IMR-90 (cell line): ENCODE results near the gene CHMP4B. TPM values are rescaled to one million over a fixed set of nuclear protein-coding genes. Genes with fewer than 3 reads are reported as not detected.

Experiments
- ATAC-seq: fragments of 200-7000 bp; cut with Tn5 transposase; 2 replicates; pipeline ENCODE4 v1.9.1; 2020; ENCODE audit warnings: low read depth, mild to moderate bottlenecking, moderate library complexity
- BruUV-seq: library from RNA; stranded (reverse); fragments of 400-500 nt; replicated peaks from 2 replicates; lab custom pipeline; 2021; lab: Mats Ljungman, UMichigan
- CTCF ChIA-PET: fragments of 300-600 bp; formaldehyde crosslinking; extraction: SDS; loops from one replicate; lab custom pipeline; 2021; ENCODE audit warnings: antibody characterized with exemption; lab: Yijun Ruan, JAX
- POLR2A ChIA-PET: fragments of 300-600 bp; sonication (Branson Sonifier 250); formaldehyde crosslinking; loops from one replicate; lab custom pipeline; 2022; ENCODE audit warnings: antibody characterized with exemption; ENCODE audit not compliant: unreplicated experiment; lab: Charles Lee
- DNase-seq: peaks from one replicate; pipeline ENCODE4 v3.0.0; 2013
- H2AFZ ChIP-seq: replicated peaks from 2 replicates; pipeline ENCODE3; 2013; ENCODE audit warnings: low read length, mild to moderate bottlenecking; ENCODE audit not compliant: poor library complexity
- H2AK5ac ChIP-seq: 2 replicates; pipeline ENCODE4 v1.6.1; 2013; ENCODE audit warnings: low read depth, low read length, inconsistent platforms
- H2AK9ac ChIP-seq: replicated peaks from 2 replicates; pipeline ENCODE3; 2013; ENCODE audit warnings: mild to moderate bottlenecking, low read depth, low read length, moderate library complexity; ENCODE audit not compliant: poor library complexity
- H2BK120ac ChIP-seq: 2 replicates; pipeline ENCODE4 v1.6.1; 2013; ENCODE audit warnings: low read depth, low read length, inconsistent platforms
- H2BK15ac ChIP-seq: 3 replicates; pipeline ENCODE4 v1.6.1; 2013; ENCODE audit warnings: low read depth, low read length, inconsistent platforms
- H2BK20ac ChIP-seq: 2 replicates; pipeline ENCODE4 v1.6.1; 2013; ENCODE audit warnings: low read depth, mild to moderate bottlenecking, inconsistent platforms, low read length, moderate library complexity
- H2BK5ac ChIP-seq: 2 replicates; pipeline ENCODE4 v1.6.1; 2013; ENCODE audit warnings: mild to moderate bottlenecking, low read depth, low read length, inconsistent platforms; ENCODE audit not compliant: poor library complexity, severe bottlenecking
- H3K14ac ChIP-seq: replicated peaks from 2 replicates; pipeline ENCODE4 v1.6.1; 2013; ENCODE audit warnings: low read depth, low read length, inconsistent platforms
- H3K18ac ChIP-seq: 2 replicates; pipeline ENCODE4 v1.6.1; 2013; ENCODE audit warnings: low read depth, low read length, control low read depth
- H3K23ac ChIP-seq: 2 replicates; pipeline ENCODE4 v1.6.1; 2013; ENCODE audit warnings: low read depth, low read length, inconsistent platforms
- H3K27ac ChIP-seq: 2 replicates; pipeline ENCODE4 v1.5.1; 2013; ENCODE audit warnings: mild to moderate bottlenecking, control low read depth, low read length; ENCODE audit not compliant: insufficient read depth
- H3K27me3 ChIP-seq: 2 replicates; pipeline ENCODE4 v1.6.1; 2013; ENCODE audit warnings: low read length; ENCODE audit not compliant: control insufficient read depth, insufficient read depth
- H3K36me3 ChIP-seq: 2 replicates; pipeline ENCODE4 v1.6.1; 2013; ENCODE audit warnings: low read length, mixed read lengths; ENCODE audit not compliant: control insufficient read depth, insufficient read depth
- H3K4ac ChIP-seq: 2 replicates; pipeline ENCODE4 v1.6.1; 2013; ENCODE audit warnings: low read depth, low read length, inconsistent platforms
- H3K4me1 ChIP-seq: 2 replicates; pipeline ENCODE4 v1.6.1; 2013; ENCODE audit warnings: low read length, mixed read lengths; ENCODE audit not compliant: control insufficient read depth, insufficient read depth
- H3K4me2 ChIP-seq: 2 replicates; pipeline ENCODE4 v1.6.1; 2013; ENCODE audit warnings: low read depth, mild to moderate bottlenecking, control low read depth, low read length, moderate library complexity
- H3K4me3 ChIP-seq: 2 replicates; pipeline ENCODE4 v1.5.1; 2013; ENCODE audit warnings: low read depth, mild to moderate bottlenecking, control low read depth, low read length, moderate library complexity; ENCODE audit not compliant: insufficient read depth
- H3K56ac ChIP-seq: 2 replicates; pipeline ENCODE4 v1.6.1; 2013; ENCODE audit warnings: low read length, inconsistent platforms; ENCODE audit not compliant: insufficient read depth; ENCODE audit errors: extremely low read depth
- H3K79me1 ChIP-seq, 2 experiments: 2 replicates each; pipeline ENCODE4 v1.6.1; 2013; ENCODE audit warnings: low read length in 2 of 2, inconsistent platforms in 1 of 2, low read depth in 1 of 2
- H3K9ac ChIP-seq: 2 replicates; pipeline ENCODE4 v1.6.1; 2013; ENCODE audit warnings: low read depth, low read length, control low read depth
- H3K9me1 ChIP-seq: 2 replicates; pipeline ENCODE4 v1.6.1; 2013; ENCODE audit warnings: low read length, inconsistent platforms; ENCODE audit not compliant: insufficient read depth
- H3K9me3 ChIP-seq: 2 replicates; pipeline ENCODE4 v1.6.1; 2013; ENCODE audit warnings: low read length; ENCODE audit not compliant: control insufficient read depth, insufficient read depth
- H4K20me1 ChIP-seq: 2 replicates; pipeline ENCODE4 v1.6.1; 2013; ENCODE audit warnings: low read length, inconsistent platforms; ENCODE audit not compliant: insufficient read depth
- H4K5ac ChIP-seq: 2 replicates; pipeline ENCODE4 v1.6.1; 2013; ENCODE audit warnings: mild to moderate bottlenecking, low read depth, low read length, control low read depth
- H4K8ac ChIP-seq, 2 experiments: 2 replicates each; pipeline ENCODE4 v1.6.1; 2013; ENCODE audit warnings: low read depth in 2 of 2, low read length in 2 of 2, control low read depth in 1 of 2, inconsistent platforms in 1 of 2
- H4K91ac ChIP-seq: 2 replicates; pipeline ENCODE4 v1.6.1; 2013; ENCODE audit warnings: low read depth, low read length, inconsistent platforms; ENCODE audit not compliant: insufficient read depth
- BHLHE40 ChIP-seq: fragments of 150-350 bp; IDR thresholded peaks from 2 replicates; pipeline ENCODE4 v1.6.1; 2016; ENCODE audit warnings: mild to moderate bottlenecking, low read depth, low read length
- CEBPB ChIP-seq: IDR thresholded peaks from 2 replicates; pipeline ENCODE4 v1.6.1; 2012; ENCODE audit warnings: low read depth, low read length, improper control_type of control experiment
- CHD1 ChIP-seq: IDR thresholded peaks from 2 replicates; pipeline ENCODE4 v1.6.1; 2012; ENCODE audit warnings: low read depth, low read length, improper control_type of control experiment
- ELK1 ChIP-seq: fragments of 150-350 bp; IDR thresholded peaks from 2 replicates; pipeline ENCODE4 v1.6.1; 2016; ENCODE audit warnings: low read depth, mild to moderate bottlenecking, low read length, moderate library complexity, borderline replicate concordance
- FOS ChIP-seq: fragments of 150-350 bp; IDR thresholded peaks from 2 replicates; pipeline ENCODE4 v1.6.1; 2016; ENCODE audit warnings: low read depth, low read length
- MAFK ChIP-seq: IDR thresholded peaks from 2 replicates; pipeline ENCODE4 v1.6.1; 2012; ENCODE audit warnings: low read depth, low read length, improper control_type of control experiment
- MAZ ChIP-seq: IDR thresholded peaks from 2 replicates; pipeline ENCODE4 v1.6.1; 2012; ENCODE audit warnings: low read depth, mild to moderate bottlenecking, low read length, improper control_type of control experiment, moderate library complexity, borderline replicate concordance
- MXI1 ChIP-seq: IDR thresholded peaks from 2 replicates; pipeline ENCODE4 v1.6.1; 2012; ENCODE audit warnings: low read depth, mild to moderate bottlenecking, low read length, moderate library complexity, borderline replicate concordance
- NFE2L2 ChIP-seq: fragments of 150-350 bp; IDR thresholded peaks from 2 replicates; pipeline ENCODE4 v1.6.1; 2016; ENCODE audit warnings: low read depth, mild to moderate bottlenecking, low read length
- POLR2A ChIP-seq: IDR thresholded peaks from 2 replicates; pipeline ENCODE4 v1.6.1; 2012; ENCODE audit warnings: mild to moderate bottlenecking, low read depth, low read length
- RAD21 ChIP-seq: IDR thresholded peaks from 2 replicates; pipeline ENCODE4 v1.6.1; 2012; ENCODE audit warnings: low read length, improper control_type of control experiment
- RCOR1 ChIP-seq: IDR thresholded peaks from 2 replicates; pipeline ENCODE4 v1.6.1; 2012; ENCODE audit warnings: mild to moderate bottlenecking, low read length, improper control_type of control experiment; ENCODE audit not compliant: insufficient replicate concordance
- RFX5 ChIP-seq: IDR thresholded peaks from 2 replicates; pipeline ENCODE4 v1.8.0; 2012; ENCODE audit warnings: low read depth, mild to moderate bottlenecking, low read length, moderate library complexity
- SMC3 ChIP-seq: fragments of 150-350 bp; IDR thresholded peaks from 2 replicates; pipeline ENCODE4 v1.6.1; 2016; ENCODE audit warnings: low read depth, mild to moderate bottlenecking, antibody characterized with exemption, low read length, moderate library complexity
- WGBS, 2 experiments: methylation state at CpG; one replicate each; pipeline versions ENCODE4 v1.1.5 to v1.1.7; 2013; ENCODE audit warnings: missing lambda C conversion rate in 2 of 2; ENCODE audit not compliant: insufficient read length in 1 of 2; ENCODE audit errors: extremely low coverage in 2 of 2; 5-methylcytosine and 5-hydroxymethylcytosine counted together
- dilution Hi-C: fragments of 300-500 bp; cut with HindIII; formaldehyde crosslinking; loops from one replicate; pipeline ENCODE4 v1.14.3; 2018; ENCODE audit warnings: low sequenced_read_pairs; ENCODE audit not compliant: unreplicated experiment
- in situ Hi-C: fragments of 300-500 bp; cut with MboI; formaldehyde crosslinking; loops from 3 replicates; pipeline ENCODE4 v1.14.3; 2019; ENCODE audit warnings: low sequenced_read_pairs, inconsistent platforms, mixed read lengths
- intact Hi-C: fragments of 100-400 bp; cut with micrococcal nuclease; formaldehyde crosslinking; loops from 2 replicates; pipeline ENCODE4 v1.10.0; 2022
- polyA plus RNA-seq, 3 experiments: library from polyadenylated mRNA; depleted of rRNA; stranded (reverse); fragments of >200 nt; gene quantifications; 2 replicates each; pipeline ENCODE4 v1.2.3, GENCODE V29; 2012; ENCODE audit warnings: low replicate concordance in 1 of 3
- total RNA-seq: library from RNA; depleted of rRNA; stranded (reverse); fragments of >200 nt; gene quantifications from 2 replicates; pipeline ENCODE4 v1.2.3, GENCODE V29; 2012
- TF ChIP-seq, protein P1 (sequence below): fragments of 150-350 bp; IDR thresholded peaks from 2 replicates; pipeline ENCODE4 v1.6.1; 2017; ENCODE audit warnings: mild to moderate bottlenecking, antibody characterized with exemption, low read length, low read depth
- TF ChIP-seq, protein P2 (sequence below): conservative IDR thresholded peaks from 2 replicates; pipeline ENCODE4 v1.5.1; 2012; ENCODE audit warnings: mild to moderate bottlenecking, low read depth, low read length, improper control_type of control experiment

The CHMP4B gene
- total and polyA plus RNA-seq, 2 of the 4 experiments (the other 2 are of a cell fraction), result 30.3 to 94.8 TPM

- Histone ChIP-seq H2AK9ac (no peak overlapping the region), H3K14ac (no peak overlapping the region), H3K4ac (no peak overlapping the region), H3K9me3 (no peaks in the 10 kb centered on the region), H3K4me1 (peaks cover 12% of the 10 kb centered on the region), H3K23ac (no peak overlapping the region), H2BK20ac (no peak overlapping the region), H3K79me1 (peaks cover 61 to 93% of the 10 kb centered on the region in 2 experiments), H3K9ac (no peak overlapping the region), H2AK5ac (no peak overlapping the region), H4K8ac (no peak overlapping the region), H3K4me3 (no peak overlapping the region), H3K9me1 (peaks cover 42% of the 10 kb centered on the region), H2BK120ac (no peak overlapping the region), H3K18ac (no peak overlapping the region), H3K27me3 (no peaks in the 10 kb centered on the region), H2BK15ac (no peak overlapping the region), H2BK5ac (no peak overlapping the region), H4K20me1 (peaks cover 97% of the 10 kb centered on the region), H2AFZ (no peak overlapping the region), H3K27ac (no peak overlapping the region), H3K36me3 (no peaks in the 10 kb centered on the region), H3K4me2 (no peak overlapping the region), H3K56ac (no peak overlapping the region), H4K5ac (no peak overlapping the region), H4K91ac (no peak overlapping the region)
- no peak for DNase-seq
- ATAC-seq, result no peak
- no CpG with 5 or more reads among the region's 7 CpGs for WGBS, 2 experiments
- dilution Hi-C loops, result no loop called here
- in situ Hi-C loops, result no loop called here
- TF ChIP-seq, protein P1, sequence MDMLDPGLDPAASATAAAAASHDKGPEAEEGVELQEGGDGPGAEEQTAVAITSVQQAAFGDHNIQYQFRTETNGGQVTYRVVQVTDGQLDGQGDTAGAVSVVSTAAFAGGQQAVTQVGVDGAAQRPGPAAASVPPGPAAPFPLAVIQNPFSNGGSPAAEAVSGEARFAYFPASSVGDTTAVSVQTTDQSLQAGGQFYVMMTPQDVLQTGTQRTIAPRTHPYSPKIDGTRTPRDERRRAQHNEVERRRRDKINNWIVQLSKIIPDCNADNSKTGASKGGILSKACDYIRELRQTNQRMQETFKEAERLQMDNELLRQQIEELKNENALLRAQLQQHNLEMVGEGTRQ, result no peak
- TF ChIP-seq SMC3 (no peak), RAD21 (no peak), POLR2A (no peak), CHD1 (no peak), BHLHE40 (no peak), MAZ (no peak), MXI1 (no peak), FOS (no peak), RCOR1 (no peak), CEBPB (no peak), MAFK (no peak), RFX5 (no peak), NFE2L2 (no peak), ELK1 (no peak)
- TF ChIP-seq, protein P2, sequence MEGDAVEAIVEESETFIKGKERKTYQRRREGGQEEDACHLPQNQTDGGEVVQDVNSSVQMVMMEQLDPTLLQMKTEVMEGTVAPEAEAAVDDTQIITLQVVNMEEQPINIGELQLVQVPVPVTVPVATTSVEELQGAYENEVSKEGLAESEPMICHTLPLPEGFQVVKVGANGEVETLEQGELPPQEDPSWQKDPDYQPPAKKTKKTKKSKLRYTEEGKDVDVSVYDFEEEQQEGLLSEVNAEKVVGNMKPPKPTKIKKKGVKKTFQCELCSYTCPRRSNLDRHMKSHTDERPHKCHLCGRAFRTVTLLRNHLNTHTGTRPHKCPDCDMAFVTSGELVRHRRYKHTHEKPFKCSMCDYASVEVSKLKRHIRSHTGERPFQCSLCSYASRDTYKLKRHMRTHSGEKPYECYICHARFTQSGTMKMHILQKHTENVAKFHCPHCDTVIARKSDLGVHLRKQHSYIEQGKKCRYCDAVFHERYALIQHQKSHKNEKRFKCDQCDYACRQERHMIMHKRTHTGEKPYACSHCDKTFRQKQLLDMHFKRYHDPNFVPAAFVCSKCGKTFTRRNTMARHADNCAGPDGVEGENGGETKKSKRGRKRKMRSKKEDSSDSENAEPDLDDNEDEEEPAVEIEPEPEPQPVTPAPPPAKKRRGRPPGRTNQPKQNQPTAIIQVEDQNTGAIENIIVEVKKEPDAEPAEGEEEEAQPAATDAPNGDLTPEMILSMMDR, result no peak
- CTCF ChIA-PET, result interaction anchor here (0.6 kb wide), 1 partner anchor 1614 kb away, joined by 3 read pairs; no protein-coding TSS in a partner anchor
- intact Hi-C loops, result no loop called here
- POLR2A ChIA-PET, result no interaction called here
- BruUV-seq, result no TSS peak
Measured at GRCh38 chr20:33840160-33840559, 29.0 kb downstream of the CHMP4B start.
